ENCODE data around the gene SCFD2.

Gene SCFD2

GRCh38 chr4:52833941-52834525, 531.8 kb downstream of the SCFD2 start:
- ChIA-PET POLR2A (no interaction called here), CTCF (no interaction called here)
- TF ChIP-seq BHLHE40 (IDR thresholded peaks at IDR 0.05; ENCODE audit: borderline replicate concordance) (no peak), FOXA1 (IDR thresholded peaks at IDR 0.05) (no peak), FOXK2 (IDR thresholded peaks at IDR 0.05) (no peak), LEF1 (IDR thresholded peaks at IDR 0.05; ENCODE audit: borderline replicate concordance) (no peak), SUZ12 (IDR thresholded peaks at IDR 0.05) (no peak), CTBP1 (IDR thresholded peaks at IDR 0.05; ENCODE audit: borderline replicate concordance) (no peak), L3MBTL2 (conservative IDR thresholded peaks at IDR 0.05) (no peak), ELF4 (IDR thresholded peaks at IDR 0.05) (no peak), FOXM1 (IDR thresholded peaks at IDR 0.05; ENCODE audit: borderline replicate concordance) (no peak), ZNF384 (IDR thresholded peaks at IDR 0.05) (no peak), HDGF (IDR thresholded peaks at IDR 0.05; ENCODE audit: borderline replicate concordance) (no peak), NFRKB (IDR thresholded peaks at IDR 0.05) (no peak)
- TF ChIP-seq, protein P1, sequence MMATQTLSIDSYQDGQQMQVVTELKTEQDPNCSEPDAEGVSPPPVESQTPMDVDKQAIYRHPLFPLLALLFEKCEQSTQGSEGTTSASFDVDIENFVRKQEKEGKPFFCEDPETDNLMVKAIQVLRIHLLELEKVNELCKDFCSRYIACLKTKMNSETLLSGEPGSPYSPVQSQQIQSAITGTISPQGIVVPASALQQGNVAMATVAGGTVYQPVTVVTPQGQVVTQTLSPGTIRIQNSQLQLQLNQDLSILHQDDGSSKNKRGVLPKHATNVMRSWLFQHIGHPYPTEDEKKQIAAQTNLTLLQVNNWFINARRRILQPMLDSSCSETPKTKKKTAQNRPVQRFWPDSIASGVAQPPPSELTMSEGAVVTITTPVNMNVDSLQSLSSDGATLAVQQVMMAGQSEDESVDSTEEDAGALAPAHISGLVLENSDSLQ (IDR thresholded peaks at IDR 0.05), result no peak
- DNase-seq (ENCODE audit: extremely low spot score), result no peak

GRCh38 chr4:52825460-52826090, 540.3 kb downstream of the SCFD2 start:
- DNase-seq (ENCODE audit: extremely low spot score), result no peak
- CTCF ChIA-PET, result interaction anchor here (0.6 kb wide), 1 partner anchor 609 kb away, joined by 3 read pairs; no protein-coding TSS in a partner anchor
- TF ChIP-seq ELF4 (IDR thresholded peaks at IDR 0.05) (no peak), NFRKB (IDR thresholded peaks at IDR 0.05) (no peak), SP1 (IDR thresholded peaks at IDR 0.05) (no peak), L3MBTL2 (conservative IDR thresholded peaks at IDR 0.05) (no peak), FOXK2 (IDR thresholded peaks at IDR 0.05) (no peak), BHLHE40 (IDR thresholded peaks at IDR 0.05; ENCODE audit: borderline replicate concordance) (no peak), CTBP1 (IDR thresholded peaks at IDR 0.05; ENCODE audit: borderline replicate concordance) (no peak), FOXM1 (IDR thresholded peaks at IDR 0.05; ENCODE audit: borderline replicate concordance) (no peak), LEF1 (IDR thresholded peaks at IDR 0.05; ENCODE audit: borderline replicate concordance) (no peak)
- TF ChIP-seq, protein P1 (IDR thresholded peaks at IDR 0.05), result no peak
- POLR2A ChIA-PET, result no interaction called here

DNA sequence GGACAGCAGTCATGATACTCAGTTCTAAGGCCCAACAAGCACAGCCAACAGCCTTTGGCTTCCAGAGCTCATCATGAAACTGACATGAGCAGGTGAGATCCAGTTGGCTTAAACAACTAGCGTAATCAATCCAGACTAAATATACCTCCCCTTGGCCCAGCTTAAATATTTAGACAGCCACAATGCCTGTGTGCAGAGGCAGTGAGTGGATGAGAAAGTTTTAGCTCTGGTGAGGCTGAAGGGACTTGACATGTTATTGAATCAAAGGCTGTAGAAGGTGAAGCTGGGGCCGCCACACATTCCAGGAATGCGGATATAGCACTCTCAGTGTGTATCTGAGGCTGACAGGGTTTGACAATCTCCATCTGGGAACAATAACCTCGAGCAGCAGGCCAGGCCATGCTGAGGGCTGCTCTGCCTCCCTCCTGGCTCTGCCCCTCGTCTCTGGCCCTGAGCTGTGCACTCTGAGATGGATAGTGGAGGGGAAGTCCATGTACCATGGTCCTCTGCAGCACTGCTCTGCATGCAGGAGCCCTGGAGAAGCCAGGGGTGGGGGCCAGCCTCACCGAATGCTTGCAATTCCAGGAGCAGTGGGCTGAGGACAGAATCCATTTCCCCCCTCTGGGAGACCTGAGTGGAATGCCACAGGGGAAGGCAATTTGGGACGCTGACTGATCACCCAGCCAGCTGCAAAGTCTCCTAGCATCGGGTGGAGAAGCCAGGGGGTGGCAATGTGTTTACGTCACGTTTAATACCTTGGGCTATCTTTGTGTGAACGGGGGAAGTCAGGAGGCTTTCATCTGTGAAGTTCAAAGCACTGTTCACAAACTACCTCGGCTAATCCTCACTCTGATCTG, 541.0 kb downstream of the SCFD2 start:
- ChIA-PET CTCF (no interaction called here), POLR2A (no interaction called here)
- no peak for TF ChIP-seq ELF4 (IDR thresholded peaks at IDR 0.05)
- TF ChIP-seq FOXA1 (IDR thresholded peaks at IDR 0.05), result no peak
- TF ChIP-seq LEF1 (IDR thresholded peaks at IDR 0.05; ENCODE audit: borderline replicate concordance), result no peak
- no peak for TF ChIP-seq BHLHE40 (IDR thresholded peaks at IDR 0.05; ENCODE audit: borderline replicate concordance)
- TF ChIP-seq, protein P1 (IDR thresholded peaks at IDR 0.05), result no peak
- TF ChIP-seq FOXK2 (IDR thresholded peaks at IDR 0.05), result no peak
- no peak for DNase-seq (ENCODE audit: extremely low spot score)

DNA sequence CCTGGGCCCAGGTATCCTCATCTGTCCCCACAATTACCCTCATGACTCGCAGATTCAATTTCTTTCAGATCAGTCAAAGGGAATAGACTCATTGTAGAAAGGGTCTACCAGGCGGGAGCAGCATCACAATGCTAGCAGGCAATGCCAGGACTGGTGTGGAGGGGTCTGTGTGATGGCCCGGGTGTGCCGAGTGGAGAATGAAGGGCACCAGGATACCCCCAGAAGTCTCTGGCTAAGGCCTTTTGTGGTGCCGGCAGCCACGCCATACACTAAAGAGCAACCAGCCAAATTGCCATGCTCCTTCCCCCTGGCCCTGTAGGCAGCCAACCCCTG, 541.6 kb downstream of the SCFD2 start:
- ChIA-PET CTCF (no interaction called here), POLR2A (no interaction called here)
- TF ChIP-seq LEF1 (IDR thresholded peaks at IDR 0.05; ENCODE audit: borderline replicate concordance) (no peak), FOXA1 (IDR thresholded peaks at IDR 0.05) (no peak), NFRKB (IDR thresholded peaks at IDR 0.05) (no peak), ARNT (IDR thresholded peaks at IDR 0.05) (no peak), ZNF384 (IDR thresholded peaks at IDR 0.05) (no peak)
- TF ChIP-seq, protein P1 (IDR thresholded peaks at IDR 0.05), result no peak
- DNase-seq (ENCODE audit: extremely low spot score), result no peak

DNA sequence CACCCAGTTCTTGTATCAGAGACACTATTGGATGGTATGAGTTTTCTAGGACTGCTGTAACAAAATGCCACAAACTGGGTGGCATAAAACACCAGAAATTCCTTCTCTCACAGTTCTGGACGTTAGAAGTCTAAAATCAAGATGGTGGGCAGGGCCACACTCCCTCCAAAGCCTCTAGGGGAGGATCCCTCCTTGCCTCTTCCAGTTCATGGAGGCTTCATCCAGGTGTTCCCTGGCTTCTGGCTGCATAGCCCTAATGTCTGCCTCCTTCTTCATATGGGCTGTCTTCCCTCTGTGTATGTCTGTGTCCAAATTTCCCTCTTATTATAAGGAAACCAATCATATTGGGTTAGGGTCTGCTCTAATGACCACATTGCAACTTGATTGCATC, 542.2 kb downstream of the SCFD2 start:
- CTCF ChIA-PET, result no interaction called here
- DNase-seq (ENCODE audit: extremely low spot score), result no peak
- TF ChIP-seq LEF1 (IDR thresholded peaks at IDR 0.05; ENCODE audit: borderline replicate concordance), result no peak
- TF ChIP-seq FOXM1 (IDR thresholded peaks at IDR 0.05; ENCODE audit: borderline replicate concordance), result no peak
- TF ChIP-seq CTBP1 (IDR thresholded peaks at IDR 0.05; ENCODE audit: borderline replicate concordance), result no peak
- no peak for TF ChIP-seq NFRKB (IDR thresholded peaks at IDR 0.05)
- TF ChIP-seq, protein P1 (IDR thresholded peaks at IDR 0.05), result no peak
- TF ChIP-seq ZNF384 (IDR thresholded peaks at IDR 0.05), result no peak
- no peak for TF ChIP-seq SUZ12 (IDR thresholded peaks at IDR 0.05)
- no peak for TF ChIP-seq ELF4 (IDR thresholded peaks at IDR 0.05)
- no peak for TF ChIP-seq TARDBP (IDR thresholded peaks at IDR 0.05)
- no peak for TF ChIP-seq ARNT (IDR thresholded peaks at IDR 0.05)
- POLR2A ChIA-PET, result no interaction called here
